GM19023 (cell line): ENCODE measurements around the gene GPR146.

Experiments used
- ATAC-seq: cut with Tn5 transposase; IDR thresholded peaks from one replicate; pipeline ENCODE4 v1.9.1; 2021; ENCODE audit warnings: mild to moderate bottlenecking, moderate library complexity; ENCODE audit not compliant: unreplicated experiment

The GPR146 gene

GRCh38 chr7:1056785-1057410 lies 12.6 kb downstream of the GPR146 start:
- no peak for ATAC-seq

GRCh38 chr7:1057416-1058291 lies 13.3 kb downstream of the GPR146 start:
- no peak for ATAC-seq

GRCh38 chr7:1058311-1058710 lies 14.0 kb downstream of the GPR146 start:
- ATAC-seq: no peak

GRCh38 chr7:1058821-1059199 lies 14.5 kb downstream of the GPR146 start:
- no peak for ATAC-seq

- ATAC-seq: no peak
These were observed 15.1 kb downstream of the GPR146 start for GRCh38 chr7:1059200-1060091.

- no peak for ATAC-seq
These were observed 16.1 kb downstream of the GPR146 start for GRCh38 chr7:1060315-1061072.

GRCh38 chr7:1061180-1061579 lies 16.8 kb downstream of the GPR146 start:
- ATAC-seq: no peak

GRCh38 chr7:1062296-1063294 lies 18.2 kb downstream of the GPR146 start:
- ATAC-seq: peak; percentile 64

GRCh38 chr7:1063361-1063760 lies 19.0 kb downstream of the GPR146 start:
- no peak for ATAC-seq

- no peak for ATAC-seq
These were observed 20.2 kb downstream of the GPR146 start for GRCh38 chr7:1064581-1064980.

GRCh38 chr7:1065263-1065584 lies 20.9 kb downstream of the GPR146 start:
- no peak for ATAC-seq

- ATAC-seq: peak; percentile 61
These were observed 21.4 kb downstream of the GPR146 start for GRCh38 chr7:1065585-1066241.

- no peak for ATAC-seq
These were observed 21.9 kb downstream of the GPR146 start for GRCh38 chr7:1066242-1066588.

GRCh38 chr7:1068013-1068412 lies 23.7 kb downstream of the GPR146 start:
- no peak for ATAC-seq

GRCh38 chr7:1068619-1069018 lies 24.3 kb downstream of the GPR146 start:
- ATAC-seq: no peak

GRCh38 chr7:1070544-1071011 lies 26.2 kb downstream of the GPR146 start:
- no peak for ATAC-seq

- no peak for ATAC-seq
These were observed 27.4 kb downstream of the GPR146 start for GRCh38 chr7:1071731-1072254.

- ATAC-seq: no peak
These were observed 29.0 kb downstream of the GPR146 start for GRCh38 chr7:1073142-1073977.
